ENCODE results near the gene ZNF396.

ZNF396 gene

GRCh38 chr18:35379421-35379820, 2.3 kb upstream of the ZNF396 start:
- DNase-seq: no peak

GRCh38 chr18:35378574-35378896, 1.4 kb upstream of the ZNF396 start:
- peak; percentile 22 to 27 for DNase-seq

DNA sequence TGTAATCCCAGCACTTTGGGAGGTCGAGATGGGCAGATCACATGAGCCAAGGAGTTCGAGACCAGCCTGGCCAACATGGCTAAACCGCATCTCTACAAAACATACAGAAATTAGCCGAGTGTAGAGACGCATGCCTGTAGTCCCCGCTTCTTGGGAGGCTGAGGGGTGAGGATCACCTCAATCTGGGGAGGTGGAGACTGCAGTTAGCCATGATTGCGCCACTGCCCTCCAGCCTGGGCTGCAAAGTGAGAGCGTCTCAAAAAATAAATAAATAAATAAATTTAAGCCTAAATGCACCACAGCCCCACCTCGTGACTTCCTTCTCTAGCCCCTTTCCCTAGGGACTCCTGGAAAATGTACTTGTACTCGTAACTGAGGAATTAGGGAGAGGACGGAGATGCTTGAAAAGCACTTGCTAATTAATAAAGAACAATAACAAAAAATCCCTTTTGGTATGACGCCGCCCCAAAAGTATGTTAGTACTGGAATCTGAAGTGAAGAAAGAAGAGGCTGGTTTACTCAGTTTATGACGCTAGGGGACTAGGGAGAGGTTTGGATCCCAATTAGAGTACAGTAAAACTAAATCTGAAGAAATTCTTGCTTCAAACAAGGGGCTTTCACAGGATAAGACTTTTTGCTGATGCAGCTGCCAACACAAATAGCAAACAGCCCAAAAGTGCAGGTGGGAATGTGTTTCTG, 887 bp upstream of the ZNF396 start:
- DNase-seq: no peak

GRCh38 chr18:35376393-35376741, 770 bp downstream of the ZNF396 start:
- DNase-seq: peak; percentile 29 to 37

DNA sequence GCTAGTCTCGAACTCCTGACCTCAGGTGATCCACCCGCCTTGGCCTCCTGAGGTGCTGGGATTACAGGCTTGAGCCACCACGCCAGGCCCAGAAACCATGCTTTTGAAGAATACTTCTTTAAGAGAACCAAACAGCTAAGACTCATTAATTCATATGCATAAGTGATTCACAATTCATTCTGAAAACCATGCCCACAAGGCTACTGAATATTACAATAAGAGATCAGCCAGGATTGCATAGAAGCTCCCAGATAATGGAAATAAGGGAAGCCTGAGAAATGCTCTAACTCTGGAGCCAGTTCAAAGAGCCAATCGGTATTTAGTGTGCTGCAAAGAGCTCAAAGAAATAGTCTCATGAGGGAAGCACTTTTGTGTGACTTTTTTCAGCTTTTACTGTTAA, 2.4 kb downstream of the ZNF396 start:
- DNase-seq: no peak

DNA sequence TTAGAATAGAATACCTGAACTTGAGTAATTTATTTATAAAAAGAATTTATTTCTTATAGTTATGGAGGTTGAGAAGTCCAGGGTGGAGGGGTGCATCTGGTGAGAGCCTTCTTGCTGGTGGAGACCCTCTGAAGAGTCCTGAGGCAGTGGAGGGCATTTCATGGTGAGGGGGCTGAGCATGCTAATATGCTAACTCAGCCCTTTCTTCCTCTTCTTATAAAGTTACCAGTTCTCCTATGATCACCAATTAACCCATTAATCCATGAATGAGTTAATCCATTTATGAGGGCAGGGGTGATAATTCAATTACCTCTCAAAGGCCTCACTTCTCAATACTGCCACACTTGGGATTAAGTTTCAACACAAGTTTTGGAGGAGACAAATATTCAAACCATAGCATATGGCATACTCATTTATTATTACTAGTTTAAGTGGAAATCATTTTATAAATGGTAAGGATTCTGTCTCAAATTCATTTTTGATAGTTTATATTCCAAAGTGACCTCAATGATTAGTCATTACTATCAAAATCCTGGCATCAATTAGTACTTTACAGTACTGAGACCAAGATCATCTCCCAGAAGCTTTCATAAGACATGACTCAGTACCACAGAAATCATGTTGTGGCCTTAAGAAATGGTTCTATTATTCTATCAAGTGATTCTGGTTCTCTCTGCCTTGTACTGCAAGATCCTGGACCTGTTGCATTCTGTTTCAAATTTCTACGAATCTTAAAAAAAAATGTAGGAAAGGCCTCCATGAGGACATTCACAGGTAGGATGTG, 5.5 kb downstream of the ZNF396 start:
- no peak for DNase-seq

- no peak for DNase-seq
Measured at GRCh38 chr18:35369126-35369525, 8.0 kb downstream of the ZNF396 start.

DNA sequence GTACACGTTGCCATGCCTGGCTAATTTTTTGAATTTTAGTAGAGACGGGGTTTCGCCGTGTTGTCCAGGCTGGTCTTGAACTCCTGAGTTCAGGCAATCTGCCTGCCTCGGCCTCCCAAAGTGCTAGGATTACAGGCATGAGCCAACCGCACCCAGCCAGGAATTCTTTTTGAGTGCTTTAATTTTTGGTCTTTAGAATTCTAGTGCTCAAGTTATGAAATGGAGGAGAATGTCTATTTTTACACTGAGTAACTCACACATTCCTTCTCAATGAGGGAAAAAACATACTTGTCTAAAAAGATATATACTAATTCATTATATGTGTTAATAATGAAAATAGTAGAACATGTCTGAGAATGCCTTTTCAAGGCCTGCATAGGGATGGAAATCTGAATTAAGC, 8.5 kb downstream of the ZNF396 start:
- DNase-seq: no peak

GRCh38 chr18:35362531-35362930, 14.6 kb downstream of the ZNF396 start:
- DNase-seq: no peak

GRCh38 chr18:35361570-35362321, 15.4 kb downstream of the ZNF396 start:
- DNase-seq: no peak

GRCh38 chr18:35355140-35355618, 22.0 kb downstream of the ZNF396 start:
- DNase-seq: peak; percentile 70 to 73

DNA sequence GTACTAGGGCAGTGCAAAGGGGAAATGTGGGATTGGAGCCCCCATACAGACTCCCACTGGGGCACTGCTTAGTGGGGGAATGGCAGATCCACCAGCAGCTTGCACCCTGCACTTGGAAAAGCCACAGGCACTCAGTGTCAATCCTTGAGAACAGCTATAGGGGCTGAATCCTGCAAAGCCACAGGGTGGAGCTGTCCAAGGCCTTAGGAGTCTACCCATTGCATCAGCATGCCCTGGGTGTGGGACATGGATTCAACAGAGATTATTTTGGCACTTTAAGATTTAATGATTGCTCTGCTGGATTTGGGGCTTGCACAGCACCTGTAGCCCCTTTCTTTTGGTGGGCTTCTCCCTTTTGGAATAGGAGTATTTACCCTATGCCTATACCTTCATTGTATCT, 24.4 kb downstream of the ZNF396 start:
- no peak for DNase-seq

GRCh38 chr18:35352283-35352682, 24.9 kb downstream of the ZNF396 start:
- no peak for DNase-seq

GRCh38 chr18:35348001-35348400, 29.1 kb downstream of the ZNF396 start:
- no peak for DNase-seq

DNA sequence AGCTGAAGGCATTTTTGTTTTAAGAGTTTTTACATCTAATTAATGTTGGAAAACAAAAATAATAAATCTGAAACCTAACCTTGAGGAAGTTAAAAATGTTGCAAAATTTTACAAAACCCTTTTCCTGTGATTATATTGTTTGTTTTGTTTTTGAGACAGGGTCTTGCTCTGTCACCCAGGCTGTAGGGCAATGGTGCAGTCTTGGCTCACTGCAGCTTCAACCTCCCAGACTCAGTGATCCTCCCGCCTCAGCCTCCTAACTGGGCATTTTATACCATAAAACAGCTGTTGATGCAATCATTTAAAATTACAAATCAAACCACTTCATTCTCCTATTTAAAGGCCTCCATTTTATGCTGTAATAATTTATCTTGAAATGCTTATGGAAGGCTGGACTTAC, 31.2 kb downstream of the ZNF396 start:
- no peak for DNase-seq

- DNase-seq: no peak
Measured at GRCh38 chr18:35345460-35345921, 31.6 kb downstream of the ZNF396 start.

GRCh38 chr18:35344736-35345459, 32.2 kb downstream of the ZNF396 start:
- DNase-seq: no peak

GRCh38 chr18:35343936-35344735, 33.0 kb downstream of the ZNF396 start, which contains the start of gene ZNF24:
Gene ZNF24, minus strand, starts transcription at chr18:35344420. Its CDS starts 3,770 bp downstream, at chr18:35340650.
- peak; percentile 94 to 97 for DNase-seq

GRCh38 chr18:35343488-35343935, 33.6 kb downstream of the ZNF396 start:
- no peak for DNase-seq

DNA sequence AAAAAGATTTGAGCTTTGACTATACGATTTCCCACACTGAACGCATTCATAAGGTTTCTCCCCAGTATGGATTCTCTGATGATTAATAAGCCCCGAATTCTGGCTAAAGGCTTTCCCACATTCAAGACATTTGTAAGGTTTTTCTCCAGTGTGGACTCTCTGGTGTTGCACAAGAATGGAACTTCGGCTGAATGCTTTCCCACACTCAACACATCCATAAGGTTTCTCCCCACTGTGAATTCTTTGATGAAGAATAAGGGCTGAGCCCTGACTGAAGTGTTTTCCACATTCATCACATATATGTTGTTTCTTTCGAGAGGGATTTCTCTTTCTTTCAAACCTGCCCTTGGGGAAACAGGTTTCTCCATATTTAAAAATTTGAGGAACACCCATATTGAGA, 39.9 kb downstream of the ZNF396 start:
- DNase-seq: peak; percentile 61 to 84

GRCh38 chr18:35335866-35336265, 41.3 kb downstream of the ZNF396 start:
- DNase-seq: no peak

DNA sequence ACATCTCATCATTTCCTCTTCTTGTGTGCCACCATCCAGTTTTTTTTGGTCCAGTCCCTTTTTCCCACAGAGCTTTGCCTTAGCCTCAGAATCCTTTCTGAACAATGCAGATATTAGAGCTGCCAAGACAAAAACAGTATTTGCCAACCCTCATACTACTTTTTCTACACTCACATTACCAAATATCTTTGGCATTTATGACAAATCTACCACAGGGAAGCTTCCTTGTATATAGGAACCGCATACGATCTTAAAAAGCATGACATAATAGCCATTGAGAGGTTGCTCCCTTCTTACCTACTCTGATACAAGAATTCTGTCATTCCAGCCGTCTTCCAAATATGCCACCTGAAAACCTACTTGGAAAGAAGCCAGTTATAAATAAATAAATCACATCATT, 42.3 kb downstream of the ZNF396 start:
- no peak for DNase-seq

Data from inflammatory macrophage treated with lipopolysaccharide for 1 hour (primary cell).